Measurements from ENCODE around the gene STK17B.

STK17B gene

DNA sequence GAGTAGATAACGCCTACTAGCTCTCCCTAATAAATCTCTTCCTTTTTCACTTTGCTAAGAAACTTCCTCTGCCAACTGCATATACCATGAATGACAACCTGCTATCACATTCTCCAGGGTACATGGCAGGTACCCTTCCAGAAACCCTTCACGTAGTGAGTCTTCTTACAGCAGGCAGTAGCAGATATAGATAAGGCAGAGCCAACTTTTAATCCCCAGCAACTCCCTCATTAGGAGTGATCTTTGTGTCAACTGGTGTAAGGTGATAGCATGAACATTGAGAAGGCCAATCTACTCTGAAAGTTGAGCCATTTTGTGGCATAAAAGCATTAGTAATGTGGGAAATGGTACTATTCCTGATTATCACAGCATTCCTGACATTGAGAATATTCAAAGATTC lies 5.7 kb upstream of the STK17B start:
- peak overlapping the region; percentile 77; the same call in 1 of the 2 replicates for H3K27ac ChIP-seq
- TF ChIP-seq, protein P1, sequence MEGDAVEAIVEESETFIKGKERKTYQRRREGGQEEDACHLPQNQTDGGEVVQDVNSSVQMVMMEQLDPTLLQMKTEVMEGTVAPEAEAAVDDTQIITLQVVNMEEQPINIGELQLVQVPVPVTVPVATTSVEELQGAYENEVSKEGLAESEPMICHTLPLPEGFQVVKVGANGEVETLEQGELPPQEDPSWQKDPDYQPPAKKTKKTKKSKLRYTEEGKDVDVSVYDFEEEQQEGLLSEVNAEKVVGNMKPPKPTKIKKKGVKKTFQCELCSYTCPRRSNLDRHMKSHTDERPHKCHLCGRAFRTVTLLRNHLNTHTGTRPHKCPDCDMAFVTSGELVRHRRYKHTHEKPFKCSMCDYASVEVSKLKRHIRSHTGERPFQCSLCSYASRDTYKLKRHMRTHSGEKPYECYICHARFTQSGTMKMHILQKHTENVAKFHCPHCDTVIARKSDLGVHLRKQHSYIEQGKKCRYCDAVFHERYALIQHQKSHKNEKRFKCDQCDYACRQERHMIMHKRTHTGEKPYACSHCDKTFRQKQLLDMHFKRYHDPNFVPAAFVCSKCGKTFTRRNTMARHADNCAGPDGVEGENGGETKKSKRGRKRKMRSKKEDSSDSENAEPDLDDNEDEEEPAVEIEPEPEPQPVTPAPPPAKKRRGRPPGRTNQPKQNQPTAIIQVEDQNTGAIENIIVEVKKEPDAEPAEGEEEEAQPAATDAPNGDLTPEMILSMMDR (conservative IDR thresholded peaks at IDR 0.05; ENCODE audit: low read depth, low read length): no peak
- no peaks in the 10 kb centered on the region for H3K36me3 ChIP-seq (ENCODE audit: insufficient read depth)
- peaks cover 97% of the 10 kb centered on the region for H3K4me1 ChIP-seq (ENCODE audit: low read depth, poor library complexity, severe bottlenecking)
- H3K79me2 ChIP-seq (ENCODE audit: insufficient read depth, low read depth): no peaks in the 10 kb centered on the region
- no peak overlapping the region; the same call in 1 of the 2 replicates for H2AFZ ChIP-seq (ENCODE audit: low read depth)
- no peaks in the 10 kb centered on the region for H4K20me1 ChIP-seq (ENCODE audit: insufficient read depth)
- H3K27me3 ChIP-seq (ENCODE audit: insufficient read depth, low read depth): no peaks in the 10 kb centered on the region
- H3K4me2 ChIP-seq: peak overlapping the region; percentile 82
- H3K4me3 ChIP-seq (IDR thresholded peaks at IDR 0.05; ENCODE audit: insufficient read depth, low read depth, low read length): no peak overlapping the region
- H3K9ac ChIP-seq: no peak overlapping the region

DNA sequence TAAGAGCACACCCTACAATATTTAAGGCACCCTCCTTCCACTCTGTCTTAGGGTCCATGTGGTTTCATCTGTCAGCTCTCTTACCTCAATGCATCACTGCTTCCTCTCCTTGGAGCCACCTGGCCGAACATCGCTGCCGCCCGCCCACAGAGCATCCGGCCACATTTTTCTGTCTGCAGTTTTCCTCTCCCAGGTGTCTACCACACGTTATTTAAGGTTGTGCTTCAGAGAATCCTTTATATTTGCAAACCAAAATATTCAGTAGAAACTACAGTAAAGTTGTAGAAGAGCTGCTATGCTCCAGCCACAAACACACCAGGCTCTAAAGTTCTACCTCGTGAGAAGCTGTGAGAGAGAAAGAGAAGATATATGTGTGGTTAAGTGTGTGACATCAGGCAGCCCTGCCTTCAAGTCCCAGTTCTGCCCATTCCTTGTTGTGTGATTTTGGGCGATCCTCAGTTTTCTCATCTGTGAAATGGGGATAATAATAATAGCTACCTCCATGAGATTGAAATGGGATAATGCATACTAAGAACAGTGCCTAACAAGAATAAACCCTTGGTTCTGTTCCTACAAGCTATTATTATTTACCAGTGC lies 4.9 kb upstream of the STK17B start:
- Histone ChIP-seq H3K27me3 (ENCODE audit: insufficient read depth, low read depth) (no peaks in the 10 kb centered on the region), H3K4me3 (IDR thresholded peaks at IDR 0.05; ENCODE audit: insufficient read depth, low read depth, low read length) (no peak overlapping the region), H3K4me1 (ENCODE audit: low read depth, poor library complexity, severe bottlenecking) (peaks cover 92% of the 10 kb centered on the region), H3K36me3 (ENCODE audit: insufficient read depth) (no peaks in the 10 kb centered on the region), H4K20me1 (ENCODE audit: insufficient read depth) (no peaks in the 10 kb centered on the region), H2AFZ (ENCODE audit: low read depth) (no peak overlapping the region), H3K9ac (no peak overlapping the region), H3K4me2 (peak overlapping the region; percentile 82), H3K79me2 (ENCODE audit: insufficient read depth, low read depth) (peaks cover 1% of the 10 kb centered on the region), H3K27ac (peak overlapping the region; percentile 77)
- TF ChIP-seq, protein P1 (conservative IDR thresholded peaks at IDR 0.05; ENCODE audit: low read depth, low read length): no peak

DNA sequence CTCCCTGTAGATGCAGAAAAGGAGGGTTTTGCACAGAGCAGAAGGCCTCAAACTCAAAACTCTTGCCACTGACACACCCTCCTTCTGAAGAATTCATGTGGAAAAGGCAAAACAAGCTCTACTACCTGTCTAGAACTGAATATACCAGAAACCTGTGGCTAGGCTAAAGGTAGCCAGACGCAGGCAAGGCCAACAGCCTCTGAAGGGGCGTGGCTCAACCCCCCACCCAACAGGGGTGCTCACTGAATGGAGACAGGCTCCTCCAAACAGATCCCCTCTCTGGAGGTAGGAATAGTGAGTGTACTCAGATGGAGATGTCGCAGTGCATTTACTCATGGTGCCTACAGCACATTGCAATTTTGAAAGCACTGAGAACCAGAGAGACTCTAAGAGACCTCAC lies 3.0 kb upstream of the STK17B start:
- no peak overlapping the region for H3K27ac ChIP-seq
- H3K27me3 ChIP-seq (ENCODE audit: insufficient read depth, low read depth): no peaks in the 10 kb centered on the region
- peak overlapping the region; percentile 66; the same call in 1 of the 2 replicates for H3K4me2 ChIP-seq
- H3K4me3 ChIP-seq (IDR thresholded peaks at IDR 0.05; ENCODE audit: insufficient read depth, low read depth, low read length): no peak overlapping the region
- H3K9ac ChIP-seq: no peak overlapping the region
- H4K20me1 ChIP-seq (ENCODE audit: insufficient read depth): 0 out of 2 replicates have a peak, but pooled peaks cover 3% of the 10 kb centered on the region
- peaks cover 76% of the 10 kb centered on the region for H3K4me1 ChIP-seq (ENCODE audit: low read depth, poor library complexity, severe bottlenecking)
- TF ChIP-seq, protein P1 (conservative IDR thresholded peaks at IDR 0.05; ENCODE audit: low read depth, low read length): no peak
- H3K36me3 ChIP-seq (ENCODE audit: insufficient read depth): no peaks in the 10 kb centered on the region
- peaks cover 20% of the 10 kb centered on the region for H3K79me2 ChIP-seq (ENCODE audit: insufficient read depth, low read depth)
- no peak overlapping the region for H2AFZ ChIP-seq (ENCODE audit: low read depth)

DNA sequence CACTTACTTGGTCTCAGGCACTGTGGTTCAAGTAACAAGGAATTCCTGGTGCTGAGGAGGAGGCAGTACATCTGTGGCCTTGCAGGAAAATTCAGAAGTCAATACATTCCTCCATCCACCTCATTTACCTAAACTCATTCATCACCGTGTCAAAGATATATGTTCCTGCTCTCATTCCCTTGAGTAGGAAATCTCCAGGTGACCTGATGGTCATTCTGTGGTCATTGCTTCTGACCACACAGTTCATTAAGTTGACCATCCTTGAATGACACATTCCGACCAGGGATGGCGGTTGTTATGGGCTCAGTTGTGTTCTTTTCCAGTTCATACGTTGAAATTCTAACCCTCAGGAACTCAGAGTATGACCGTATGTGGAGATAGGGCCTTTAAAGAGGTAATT lies 2.1 kb upstream of the STK17B start:
- TF ChIP-seq, protein P1 (conservative IDR thresholded peaks at IDR 0.05; ENCODE audit: low read depth, low read length): no peak
- Histone ChIP-seq H3K9ac (no peak overlapping the region), H3K27me3 (ENCODE audit: insufficient read depth, low read depth) (no peaks in the 10 kb centered on the region), H3K79me2 (ENCODE audit: insufficient read depth, low read depth) (peaks cover 29% of the 10 kb centered on the region), H3K4me1 (ENCODE audit: low read depth, poor library complexity, severe bottlenecking) (peaks cover 69% of the 10 kb centered on the region), H3K4me3 (IDR thresholded peaks at IDR 0.05; ENCODE audit: insufficient read depth, low read depth, low read length) (no peak overlapping the region), H3K27ac (no peak overlapping the region), H2AFZ (ENCODE audit: low read depth) (no peak overlapping the region), H3K4me2 (peak overlapping the region; percentile 26; the same call in 1 of the 2 replicates), H3K36me3 (ENCODE audit: insufficient read depth) (no peaks in the 10 kb centered on the region), H4K20me1 (ENCODE audit: insufficient read depth) (peaks cover 6% of the 10 kb centered on the region; the same call in 1 of the 2 replicates)
